Measurements from ENCODE around the gene EXOC7. TPM values are rescaled to one million over a fixed set of nuclear protein-coding genes. Genes with fewer than 3 reads are reported as not detected.

The EXOC7 gene
- total RNA-seq, 1 experiment from 2014 or later = 160 TPM

DNA sequence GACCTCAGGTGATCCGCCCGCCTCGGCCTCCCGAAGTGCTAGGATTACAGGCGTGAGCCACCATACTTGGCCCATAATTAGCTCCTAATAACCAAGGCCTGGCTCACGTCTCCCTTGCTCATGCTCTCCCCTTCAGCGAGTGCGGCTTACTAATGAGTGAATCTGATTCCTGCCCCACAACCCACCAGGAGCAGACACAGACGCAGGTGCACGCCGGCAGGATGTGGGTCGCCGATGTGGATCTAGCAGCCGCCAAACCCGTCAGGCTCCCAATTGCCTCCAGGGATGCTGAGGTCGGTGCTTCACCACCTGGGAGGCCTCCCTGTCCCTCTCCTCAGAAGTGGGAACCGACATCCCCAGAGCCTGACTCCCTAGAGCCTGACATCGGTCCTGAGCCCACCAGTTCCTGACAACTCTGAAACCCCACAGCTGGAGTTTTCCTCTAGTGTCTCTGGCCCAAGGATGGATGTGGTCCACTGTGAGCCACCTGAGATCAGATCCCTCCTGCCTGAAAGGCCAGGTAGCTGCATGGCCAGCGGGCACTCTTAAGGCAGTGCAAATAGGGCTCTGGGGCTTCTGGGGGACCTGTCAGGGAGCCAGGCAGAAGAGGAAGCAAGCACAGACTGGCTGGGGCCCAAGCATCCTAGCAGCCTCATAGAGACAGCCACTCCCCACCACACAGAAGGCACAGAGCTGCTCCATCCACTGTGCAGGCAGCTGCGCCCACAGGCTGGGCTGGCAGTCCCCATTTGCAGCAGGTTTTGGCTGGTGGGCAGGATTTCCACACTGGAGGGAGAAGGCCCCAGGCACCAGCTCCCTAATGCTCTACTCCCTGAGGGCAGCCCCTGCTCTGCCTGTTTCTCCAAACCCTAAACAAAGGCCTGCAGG lies 10.8 kb downstream of the EXOC7 start:
- H2BK5ac ChIP-seq (ENCODE audit: insufficient read length, low read length) = no peak overlapping the region
- H3K36me3 Mint-ChIP-seq (ENCODE audit: insufficient read depth in 1 of 3, low read depth in 3 of 3) = peaks cover 31 to 76% (median 73%) of the 10 kb centered on the region in 3 experiments; a peak in 6 of 7 replicates
- no peak overlapping the region for H3K4ac ChIP-seq (ENCODE audit: low read depth, low read length)
- WGBS (ENCODE audit: extremely low coverage, insufficient read length, low lambda C conversion rate) = no CpG with 5 or more reads among the region's 20 CpGs
- H3K4me1 Mint-ChIP-seq = no peaks in the 10 kb centered on the region
- H3K79me2 ChIP-seq (ENCODE audit: insufficient read depth, low read length) = no peaks in the 10 kb centered on the region
- H2BK12ac ChIP-seq (ENCODE audit: insufficient read length, low read depth, low read length) = no peak overlapping the region
- no peak for TF ChIP-seq CTCF (conservative IDR thresholded peaks at IDR 0.05)
- H3K4me3 Mint-ChIP-seq = no peak overlapping the region
- H3K9ac ChIP-seq (ENCODE audit: extremely low read depth, insufficient read length, low read length) = no peak overlapping the region
- H3K23me2 ChIP-seq (ENCODE audit: insufficient read length, low read depth, low read length, poor library complexity, severe bottlenecking) = no peaks in the 10 kb centered on the region
- no peak overlapping the region for H3K56ac ChIP-seq (ENCODE audit: insufficient read length, low read depth, low read length)
- no peaks in the 10 kb centered on the region for H3K4me1 ChIP-seq (ENCODE audit: insufficient read depth, low read length)
- no peak overlapping the region for H4K8ac ChIP-seq (replicated peaks; ENCODE audit: insufficient read length, low read depth, low read length)
- H3K9me3 Mint-ChIP-seq = no peaks in the 10 kb centered on the region
- DNase-seq = peak; percentile 27
- H4K20me1 ChIP-seq (ENCODE audit: control insufficient read depth, insufficient read depth, insufficient read length) = no peaks in the 10 kb centered on the region
- H3K27me3 Mint-ChIP-seq (ENCODE audit: low read depth) = no peaks in the 10 kb centered on the region
- no peak overlapping the region for H3K14ac ChIP-seq (ENCODE audit: insufficient read depth, low read length)
- H3K4me2 ChIP-seq (ENCODE audit: insufficient read depth, insufficient read length, low read length) = no peak overlapping the region
- no peak overlapping the region for H3K27ac Mint-ChIP-seq
- no peaks in the 10 kb centered on the region for H3K9me3 ChIP-seq (ENCODE audit: control insufficient read depth, low read depth, low read length)
- no peak overlapping the region for H3K23ac ChIP-seq (ENCODE audit: insufficient read length, low read depth, low read length)
- H2AK5ac ChIP-seq (ENCODE audit: insufficient read length, low read length) = no peak overlapping the region
- H3K79me1 ChIP-seq (ENCODE audit: insufficient read depth, low read depth, low read length, poor library complexity, severe bottlenecking) = no peaks in the 10 kb centered on the region
- H3K27ac ChIP-seq (ENCODE audit: insufficient read length, low read depth, low read length) = no peak overlapping the region
- H2AFZ ChIP-seq (ENCODE audit: low read length) = no peak overlapping the region
- H3K27me3 ChIP-seq (ENCODE audit: insufficient read depth, low read length) = no peaks in the 10 kb centered on the region
- no peak overlapping the region for H4K5ac ChIP-seq (ENCODE audit: insufficient read length, low read depth, low read length)
- no peak overlapping the region for H3K18ac ChIP-seq (ENCODE audit: insufficient read length, low read depth, low read length)
- H2BK15ac ChIP-seq (ENCODE audit: low read depth, low read length) = no peak overlapping the region
- H2BK20ac ChIP-seq (ENCODE audit: low read depth, low read length, poor library complexity, severe bottlenecking) = no peak overlapping the region
- H3T11ph ChIP-seq (ENCODE audit: low read length) = no peak overlapping the region
- no peak overlapping the region for H4K91ac ChIP-seq (ENCODE audit: insufficient read length, low read depth, low read length)
- no peak overlapping the region for H2BK120ac ChIP-seq (ENCODE audit: low read depth, low read length, poor library complexity, severe bottlenecking)
